Panc1 (cell line): Measurements from ENCODE around the gene RPL12.

Source experiments
- CTCF ChIP-seq: fragments of 450-650 bp; IDR thresholded peaks from 2 replicates; pipeline ENCODE4 v1.5.1; 2017; ENCODE audit warnings: mild to moderate bottlenecking
- POLR2AphosphoS5 ChIP-seq: IDR thresholded peaks from 2 replicates; pipeline ENCODE4 v1.6.1; 2012; ENCODE audit warnings: mild to moderate bottlenecking, low read depth, low read length, moderate library complexity
- SIN3A ChIP-seq: IDR thresholded peaks from 2 replicates; pipeline ENCODE4 v1.6.1; 2012; ENCODE audit warnings: low read depth, mild to moderate bottlenecking, low read length, moderate library complexity, borderline replicate concordance; ENCODE audit not compliant: insufficient read depth
- TCF7L2 ChIP-seq: IDR thresholded peaks from 2 replicates; pipeline ENCODE4 v1.6.1; 2011; ENCODE audit warnings: mild to moderate bottlenecking, low read depth, low read length, inconsistent platforms
- TF ChIP-seq, protein P1 (sequence below), 2 experiments: IDR thresholded peaks; 2 replicates each; pipeline ENCODE4 v1.6.1; 2011 to 2012; ENCODE audit warnings: low read depth in 2 of 2, control low read depth in 1 of 2, low read length in 1 of 2, mild to moderate bottlenecking in 1 of 2, moderate library complexity in 1 of 2; ENCODE audit not compliant: insufficient read depth in 1 of 2

- no peak for TF ChIP-seq CTCF
- TF ChIP-seq, protein P1, sequence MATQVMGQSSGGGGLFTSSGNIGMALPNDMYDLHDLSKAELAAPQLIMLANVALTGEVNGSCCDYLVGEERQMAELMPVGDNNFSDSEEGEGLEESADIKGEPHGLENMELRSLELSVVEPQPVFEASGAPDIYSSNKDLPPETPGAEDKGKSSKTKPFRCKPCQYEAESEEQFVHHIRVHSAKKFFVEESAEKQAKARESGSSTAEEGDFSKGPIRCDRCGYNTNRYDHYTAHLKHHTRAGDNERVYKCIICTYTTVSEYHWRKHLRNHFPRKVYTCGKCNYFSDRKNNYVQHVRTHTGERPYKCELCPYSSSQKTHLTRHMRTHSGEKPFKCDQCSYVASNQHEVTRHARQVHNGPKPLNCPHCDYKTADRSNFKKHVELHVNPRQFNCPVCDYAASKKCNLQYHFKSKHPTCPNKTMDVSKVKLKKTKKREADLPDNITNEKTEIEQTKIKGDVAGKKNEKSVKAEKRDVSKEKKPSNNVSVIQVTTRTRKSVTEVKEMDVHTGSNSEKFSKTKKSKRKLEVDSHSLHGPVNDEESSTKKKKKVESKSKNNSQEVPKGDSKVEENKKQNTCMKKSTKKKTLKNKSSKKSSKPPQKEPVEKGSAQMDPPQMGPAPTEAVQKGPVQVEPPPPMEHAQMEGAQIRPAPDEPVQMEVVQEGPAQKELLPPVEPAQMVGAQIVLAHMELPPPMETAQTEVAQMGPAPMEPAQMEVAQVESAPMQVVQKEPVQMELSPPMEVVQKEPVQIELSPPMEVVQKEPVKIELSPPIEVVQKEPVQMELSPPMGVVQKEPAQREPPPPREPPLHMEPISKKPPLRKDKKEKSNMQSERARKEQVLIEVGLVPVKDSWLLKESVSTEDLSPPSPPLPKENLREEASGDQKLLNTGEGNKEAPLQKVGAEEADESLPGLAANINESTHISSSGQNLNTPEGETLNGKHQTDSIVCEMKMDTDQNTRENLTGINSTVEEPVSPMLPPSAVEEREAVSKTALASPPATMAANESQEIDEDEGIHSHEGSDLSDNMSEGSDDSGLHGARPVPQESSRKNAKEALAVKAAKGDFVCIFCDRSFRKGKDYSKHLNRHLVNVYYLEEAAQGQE (IDR thresholded peaks at IDR 0.05; ENCODE audit: insufficient read depth in 1 of 2, low read depth in 2 of 2, low read length in 1 of 2) = no peak
- no peak for TF ChIP-seq POLR2AphosphoS5
- TF ChIP-seq TCF7L2 = no peak
- no peak for TF ChIP-seq SIN3A
These were observed 6.8 kb downstream of the RPL12 start for GRCh38 chr9:127444283-127444920.
